Measurements from ENCODE around the gene TAC4. TPM values are rescaled to one million over a fixed set of nuclear protein-coding genes. Genes with fewer than 3 reads are reported as not detected.
"Not testable (repeated sequence)": the region's sequence is repeated elsewhere in the genome, so short reads cannot be mapped to it uniquely, and the experiment has no call there.

The TAC4 gene
- total RNA-seq, 1 experiment from 2014 or later, result not detected

DNA sequence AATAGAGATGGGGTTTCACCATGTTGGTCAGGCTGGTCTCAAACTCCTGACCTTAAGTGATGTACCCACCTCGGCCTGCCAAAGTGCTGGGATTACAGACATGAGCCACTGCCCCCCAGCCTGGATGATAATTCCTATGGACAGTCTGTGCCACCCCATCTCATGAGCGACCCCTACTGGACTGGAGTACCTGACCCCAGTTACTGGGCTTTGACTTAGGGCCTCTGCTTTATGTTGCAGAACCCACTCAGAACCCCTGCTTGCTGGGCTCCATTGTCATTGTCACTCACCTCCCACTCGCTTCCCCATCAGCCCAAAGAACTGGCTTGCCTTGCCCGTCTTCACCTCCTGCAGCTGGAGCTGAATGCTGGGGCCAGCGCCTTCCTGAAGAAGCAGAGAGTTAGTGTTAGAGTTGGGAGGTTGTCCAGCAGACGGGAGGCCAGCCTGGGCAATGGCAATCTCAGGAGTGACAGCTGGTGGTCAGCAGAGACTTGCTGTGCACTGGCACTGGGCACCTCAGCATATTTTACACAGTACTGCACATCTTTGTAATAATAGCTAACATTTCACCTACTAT lies 4.0 kb downstream of the TAC4 start:
- DNase-seq (ENCODE audit: low spot score), result no peak

DNA sequence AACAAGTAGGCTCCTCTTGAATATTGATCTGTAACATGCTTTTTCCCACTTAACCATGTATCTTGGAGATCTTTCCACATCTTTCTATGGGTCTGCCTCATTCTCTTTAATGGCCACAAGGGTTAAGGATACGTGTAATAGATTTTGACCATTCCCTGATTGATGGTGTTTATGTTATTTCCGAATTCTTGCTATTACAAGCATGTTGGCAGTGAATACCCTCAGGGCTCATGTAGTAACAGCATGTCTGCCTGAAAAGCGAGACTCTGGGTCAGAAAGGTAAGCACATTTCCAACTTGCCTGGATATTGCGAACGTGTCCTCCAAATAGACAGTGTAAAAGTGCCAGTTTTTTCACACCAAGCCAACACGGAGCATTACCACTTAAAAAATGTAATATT lies 5.0 kb downstream of the TAC4 start:
- DNase-seq (ENCODE audit: low spot score), result no peak

DNA sequence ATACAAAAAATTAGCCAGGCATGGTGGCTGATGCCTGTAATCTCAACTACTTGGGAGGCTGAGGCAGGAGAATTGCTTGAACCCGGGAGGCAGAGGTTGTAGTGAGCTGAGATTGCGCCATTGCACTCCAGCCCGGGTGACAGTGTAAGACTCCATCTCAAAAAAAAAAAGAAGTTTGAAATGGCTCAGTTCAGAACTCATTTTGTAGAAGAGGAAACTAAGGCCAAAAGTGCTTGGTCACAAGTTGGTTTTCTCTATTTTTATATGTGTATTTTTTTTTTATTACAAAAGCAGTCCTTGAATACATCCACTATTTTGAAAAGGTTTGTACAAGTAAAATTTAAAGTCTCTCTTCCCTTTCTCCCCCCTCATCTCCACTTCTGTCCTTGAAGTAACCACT lies 5.5 kb downstream of the TAC4 start:
- DNase-seq (ENCODE audit: low spot score), result no peak

DNA sequence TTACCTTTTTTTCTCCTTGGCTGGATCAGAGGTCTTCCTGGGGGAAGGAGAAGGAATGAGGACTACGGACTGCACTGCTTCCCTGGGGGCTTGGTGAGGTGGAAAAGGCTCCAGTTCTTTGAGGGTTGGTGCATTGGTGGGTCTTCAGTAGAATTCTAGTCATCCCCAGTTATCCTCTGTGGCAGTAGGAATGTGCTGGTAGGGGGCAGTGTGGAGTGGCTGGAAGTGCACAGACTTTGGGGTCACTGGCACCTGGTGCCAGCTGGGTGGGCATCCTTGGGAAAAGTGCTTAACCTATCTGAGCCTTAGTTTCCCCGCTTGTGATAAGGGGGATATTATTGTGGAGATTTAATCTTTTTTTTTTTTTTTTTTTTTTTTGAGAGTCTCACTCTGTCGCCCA lies 6.3 kb downstream of the TAC4 start:
- no peak for DNase-seq (ENCODE audit: low spot score)

DNA sequence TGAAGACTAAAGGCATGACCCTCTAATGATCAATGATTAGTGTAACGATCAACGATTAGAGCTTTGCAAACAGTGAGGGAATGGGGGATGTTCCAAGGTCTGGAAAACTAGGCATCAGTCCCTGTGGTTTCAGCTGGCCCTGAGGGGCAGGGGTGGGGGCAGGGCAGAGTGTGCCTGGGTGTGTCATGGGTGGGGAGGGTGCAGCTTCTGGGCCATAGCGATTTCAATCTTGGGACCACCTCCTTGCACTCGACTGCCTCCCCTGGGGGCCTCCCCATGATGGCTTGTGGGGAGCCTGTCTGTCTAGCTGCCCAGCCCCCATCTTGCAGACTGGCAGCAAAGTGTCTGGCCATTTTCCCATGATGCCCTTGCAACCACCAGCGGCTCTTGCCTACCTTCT lies 8.4 kb downstream of the TAC4 start:
- DNase-seq (ENCODE audit: low spot score), result no peak

DNA sequence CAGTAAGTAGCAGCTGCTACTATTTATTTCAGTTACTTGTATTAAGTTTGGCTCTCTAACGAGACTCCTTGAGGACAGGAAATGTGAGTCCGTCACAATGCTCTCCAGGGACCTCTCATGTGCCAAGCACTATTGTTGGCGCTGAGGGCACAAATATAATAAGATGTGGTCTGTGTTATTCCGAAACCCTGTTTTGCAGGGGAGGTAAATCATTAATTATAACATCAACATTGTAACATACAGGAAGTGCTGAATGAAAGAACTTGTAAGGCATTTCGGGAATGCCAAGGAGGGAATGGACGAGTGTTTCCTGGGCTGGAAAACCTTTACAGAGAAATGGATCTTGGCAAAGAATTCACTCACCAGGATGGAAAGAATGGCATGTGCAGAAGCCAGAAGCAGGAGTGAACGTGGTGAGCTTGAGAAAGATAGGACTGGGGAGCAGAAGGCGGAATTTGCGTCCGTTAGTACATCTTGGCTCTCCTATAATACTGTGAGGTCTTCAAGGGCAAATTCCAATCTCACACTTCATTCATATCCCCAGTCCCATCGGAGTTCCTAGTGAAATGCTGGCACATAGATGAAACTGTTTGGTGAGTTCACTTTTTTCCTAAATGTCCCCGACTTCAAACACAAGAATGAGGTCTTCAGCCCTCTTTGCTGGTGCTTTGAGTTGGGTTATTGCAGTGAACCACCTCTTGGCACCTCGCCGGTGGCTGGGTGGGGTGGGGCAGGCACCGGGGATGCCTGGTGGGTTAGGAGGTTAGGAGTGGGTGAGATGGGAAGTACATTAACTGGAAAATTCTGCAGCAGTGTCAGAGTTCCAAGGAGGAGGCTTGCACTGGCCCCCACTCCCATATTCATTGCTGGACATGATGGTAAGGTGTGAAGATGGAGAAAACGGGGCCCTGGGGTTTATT lies 11.5 kb downstream of the TAC4 start:
- no peak for DNase-seq (ENCODE audit: low spot score)

DNA sequence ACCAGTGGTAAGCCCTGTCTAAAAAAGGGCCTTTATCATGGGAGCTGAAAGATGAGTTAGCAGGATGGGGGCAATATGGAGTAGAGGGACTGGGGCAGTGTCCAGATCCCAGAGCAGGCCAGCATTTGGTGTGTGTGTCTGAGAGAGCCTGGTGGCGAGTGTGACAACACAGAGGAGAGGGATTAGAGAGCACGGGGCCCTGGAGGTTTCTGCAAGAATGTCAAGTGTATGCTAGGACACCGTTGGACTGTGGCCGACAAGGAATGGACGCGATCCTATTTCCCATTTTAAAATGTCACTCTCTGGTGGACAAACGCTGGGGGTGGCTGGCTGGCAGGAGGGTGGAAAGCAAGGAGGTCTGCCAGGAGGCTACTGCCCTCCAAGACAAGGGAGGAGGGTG lies 12.4 kb downstream of the TAC4 start:
- no peak for DNase-seq (ENCODE audit: low spot score)

DNA sequence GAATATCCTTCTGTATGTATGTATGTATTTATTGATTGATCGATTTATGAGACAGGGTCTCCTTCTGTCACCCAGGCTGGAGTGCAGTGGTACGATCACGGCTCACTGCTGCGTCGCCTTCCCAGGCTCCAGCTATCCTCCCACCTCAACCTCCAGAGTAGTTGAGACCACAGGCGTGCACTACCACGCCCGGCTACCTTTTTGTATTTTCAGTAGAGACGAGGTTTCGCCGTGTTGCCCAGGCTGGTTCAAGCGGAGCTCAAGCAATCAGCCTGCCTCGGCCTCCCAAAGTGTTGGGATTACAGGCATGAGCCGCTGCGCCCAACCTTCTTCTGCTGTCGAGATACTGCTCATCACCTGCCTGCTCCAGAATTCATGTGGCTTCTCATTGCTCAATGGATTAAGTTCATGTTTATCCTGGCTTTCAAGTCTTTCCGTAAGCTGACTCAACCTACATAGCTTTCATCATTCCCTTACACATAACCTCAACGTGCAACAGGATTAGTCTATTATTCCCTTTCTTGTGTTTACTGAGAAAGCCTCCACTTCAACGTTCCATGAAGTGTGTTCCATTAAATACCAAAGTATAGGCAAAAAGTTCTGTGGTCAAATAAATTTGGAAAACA lies 13.6 kb downstream of the TAC4 start:
- DNase-seq (ENCODE audit: low spot score), result no peak

DNA sequence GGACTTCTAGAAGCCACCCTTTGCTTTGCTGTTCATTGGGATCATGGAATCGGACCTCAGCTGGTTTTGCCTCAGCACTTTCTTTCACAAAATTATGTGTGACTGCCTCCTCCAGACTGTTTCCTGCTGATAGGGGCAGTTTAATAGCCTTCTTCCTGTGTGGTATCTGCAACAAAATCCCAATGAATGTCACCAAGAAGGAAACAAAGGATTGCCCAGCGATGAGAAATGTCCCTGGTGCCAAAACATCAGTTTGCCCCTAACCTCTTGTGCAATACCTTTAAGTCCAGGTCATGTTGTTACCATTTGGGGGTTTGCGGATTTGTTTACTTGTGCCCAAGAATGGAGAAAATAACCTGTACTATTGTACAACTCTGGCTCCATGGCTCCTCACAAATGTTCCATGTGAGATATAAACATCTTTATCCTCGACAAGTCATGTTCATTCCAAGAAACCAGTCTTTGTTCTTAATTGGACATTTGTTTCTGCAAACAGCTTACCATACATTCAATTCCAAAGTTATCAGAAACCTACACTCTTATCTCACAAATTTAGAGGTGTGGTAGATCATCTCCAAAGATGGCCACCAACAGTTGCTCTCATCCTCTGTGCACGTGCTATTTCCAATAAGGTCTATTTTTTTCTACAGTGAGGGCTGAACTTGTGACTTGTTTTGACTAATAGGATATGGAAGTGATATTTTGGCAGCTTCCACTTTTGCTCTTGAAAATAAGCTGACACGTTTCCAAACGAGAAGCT lies 14.8 kb downstream of the TAC4 start:
- DNase-seq (ENCODE audit: low spot score), result no peak

DNA sequence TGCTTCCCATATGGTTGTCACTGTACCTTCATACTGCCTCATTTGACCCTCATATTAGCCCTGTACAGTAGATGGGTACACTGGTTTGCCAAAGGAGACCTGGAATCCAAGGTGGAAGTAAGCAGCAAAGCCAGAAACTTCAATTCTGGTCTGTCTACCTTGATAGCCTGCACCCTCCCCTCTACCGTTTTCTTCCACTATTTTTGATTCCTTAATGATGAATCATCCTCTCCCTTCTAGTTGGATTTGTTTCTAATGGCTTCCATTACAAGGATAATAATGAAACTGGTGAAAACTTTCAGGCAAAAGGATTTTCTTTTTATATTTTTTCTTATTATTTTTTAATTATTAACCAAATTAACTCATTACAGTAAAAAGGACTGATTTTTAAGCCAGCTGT lies 17.3 kb downstream of the TAC4 start:
- DNase-seq (ENCODE audit: low spot score), result no peak

DNA sequence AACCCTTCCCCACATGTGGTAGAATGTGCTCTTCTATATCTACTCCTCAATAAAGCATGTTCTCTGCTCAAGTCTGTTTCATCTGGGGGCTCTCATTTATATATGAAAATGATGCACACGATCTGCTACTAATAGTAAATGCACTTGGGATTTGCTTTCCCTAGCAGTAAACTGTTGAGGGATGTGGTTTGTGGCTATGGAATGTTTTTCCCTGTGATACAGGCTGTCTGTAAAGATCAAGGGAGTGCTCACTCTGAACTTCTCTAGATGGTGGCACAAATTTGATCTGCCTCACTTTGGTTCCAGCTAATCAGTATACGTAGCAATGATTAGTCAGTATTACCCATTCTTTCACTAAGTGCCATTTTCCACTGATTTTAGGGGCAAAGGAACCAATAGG lies 18.8 kb downstream of the TAC4 start:
- DNase-seq (ENCODE audit: low spot score), result no peak

DNA sequence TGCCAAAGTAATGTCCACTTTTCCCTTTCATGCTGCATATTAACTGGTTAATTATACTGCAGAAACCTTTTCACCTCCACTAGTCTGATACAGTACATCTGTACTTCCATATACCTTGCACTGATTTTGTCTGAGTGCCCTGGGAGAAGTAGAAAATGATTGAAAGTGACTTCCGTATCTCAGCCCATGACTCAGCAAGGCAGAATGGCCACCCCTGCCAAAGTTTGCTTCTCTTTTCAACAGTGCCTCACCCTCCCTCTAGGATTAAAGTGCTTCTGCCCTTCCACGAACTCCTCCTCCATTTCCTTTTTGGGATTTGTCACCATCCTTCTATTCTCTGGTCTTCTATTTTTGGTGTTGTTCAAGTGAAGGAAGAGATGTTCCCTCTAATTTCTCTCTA lies 19.5 kb downstream of the TAC4 start:
- DNase-seq (ENCODE audit: low spot score), result not testable (repeated sequence)

DNA sequence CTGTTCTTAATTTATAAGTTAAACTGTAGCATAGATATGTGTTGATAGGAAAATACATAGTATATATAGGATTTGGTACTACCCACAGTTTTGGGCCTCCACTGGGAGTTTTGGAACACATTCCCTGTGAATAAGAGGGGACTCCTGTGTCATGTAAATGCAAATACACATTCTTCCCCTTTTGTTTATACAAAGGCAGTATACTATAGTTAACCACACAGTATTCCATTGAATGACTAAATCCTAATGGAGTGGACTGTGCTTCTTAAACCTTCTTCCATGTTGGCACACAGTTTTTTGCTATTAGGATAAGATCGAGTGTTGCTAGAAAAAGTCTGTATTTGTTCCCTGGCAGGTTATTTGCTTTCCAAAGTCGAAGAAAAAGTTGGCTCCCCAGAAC lies 22.2 kb downstream of the TAC4 start:
- DNase-seq (ENCODE audit: low spot score), result no peak

DNA sequence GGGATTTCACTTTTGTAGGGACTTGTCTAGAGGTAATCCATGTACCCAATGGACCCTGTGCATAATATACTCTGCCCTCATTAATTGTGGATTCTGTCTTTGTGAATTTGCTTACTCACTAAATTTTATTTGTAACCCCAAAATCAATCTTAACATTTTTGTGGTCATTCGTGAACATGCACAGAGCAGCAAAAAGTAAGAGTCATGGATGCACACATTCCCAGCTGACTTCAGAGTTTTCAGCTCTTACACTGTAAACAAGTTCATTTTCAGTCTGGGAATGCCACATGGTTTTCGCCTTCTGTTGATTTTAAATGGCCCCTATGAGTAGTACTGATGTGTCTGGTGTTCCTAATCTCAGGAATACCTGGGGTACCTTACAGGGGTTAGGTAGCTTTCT lies 24.3 kb downstream of the TAC4 start:
- no peak for DNase-seq (ENCODE audit: low spot score)

DNA sequence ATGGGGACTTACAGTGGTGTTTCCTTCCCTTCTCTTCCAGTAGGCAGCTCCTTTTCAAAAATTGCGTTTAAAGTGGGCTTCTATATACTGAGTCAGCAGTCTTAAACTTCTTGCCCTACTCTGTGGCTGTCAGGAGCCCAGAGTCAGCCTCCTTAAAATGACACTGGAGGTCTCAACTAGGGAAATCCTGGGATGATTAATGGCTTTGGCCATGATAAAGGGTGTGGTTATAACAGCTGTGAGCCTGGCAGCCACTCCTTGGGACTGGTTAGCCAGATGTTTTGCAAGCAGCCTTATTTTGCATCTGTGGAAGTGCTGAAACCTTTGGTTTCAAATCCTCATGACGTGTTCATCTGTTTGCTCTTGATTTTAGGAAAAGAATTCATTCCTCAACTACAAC lies 25.0 kb downstream of the TAC4 start:
- no peak for DNase-seq (ENCODE audit: low spot score)

DNA sequence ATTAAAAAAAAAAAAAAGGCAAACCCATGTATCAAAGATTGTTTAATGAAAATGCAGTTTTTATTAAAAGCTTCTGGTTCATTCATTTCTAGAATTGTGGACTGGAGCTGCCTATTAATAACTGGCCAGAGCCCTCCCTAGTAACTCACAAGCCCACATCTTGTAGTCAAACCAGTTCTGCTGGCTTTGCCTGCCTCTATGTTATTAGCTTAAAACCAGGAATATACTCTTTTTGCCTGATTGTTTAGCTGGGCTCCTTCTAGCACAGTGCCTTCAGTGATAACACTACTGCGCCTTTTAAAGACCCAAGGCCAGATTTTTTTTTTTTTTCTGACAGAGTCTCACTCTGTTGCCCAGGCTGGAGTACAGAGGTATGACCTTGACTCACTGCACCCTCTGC lies 26.0 kb downstream of the TAC4 start:
- no peak for DNase-seq (ENCODE audit: low spot score)

DNA sequence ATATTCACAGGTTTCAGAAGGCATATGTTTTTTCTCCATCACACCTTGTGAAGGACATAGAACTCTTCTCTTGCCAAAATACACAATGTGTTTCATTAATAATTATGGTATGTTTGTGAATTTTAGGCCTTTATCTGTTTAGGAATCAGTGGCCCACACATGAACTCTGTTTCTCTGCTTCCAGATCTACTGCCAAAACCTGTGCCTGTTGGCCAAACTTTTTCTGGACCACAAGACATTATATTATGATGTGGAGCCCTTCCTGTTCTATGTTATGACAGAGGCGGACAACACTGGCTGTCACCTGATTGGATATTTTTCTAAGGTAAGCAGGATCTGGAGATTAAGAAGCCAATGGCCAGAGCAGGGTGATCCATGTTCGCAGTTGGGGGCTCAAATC lies 26.4 kb downstream of the TAC4 start:
- DNase-seq (ENCODE audit: low spot score), result no peak

DNA sequence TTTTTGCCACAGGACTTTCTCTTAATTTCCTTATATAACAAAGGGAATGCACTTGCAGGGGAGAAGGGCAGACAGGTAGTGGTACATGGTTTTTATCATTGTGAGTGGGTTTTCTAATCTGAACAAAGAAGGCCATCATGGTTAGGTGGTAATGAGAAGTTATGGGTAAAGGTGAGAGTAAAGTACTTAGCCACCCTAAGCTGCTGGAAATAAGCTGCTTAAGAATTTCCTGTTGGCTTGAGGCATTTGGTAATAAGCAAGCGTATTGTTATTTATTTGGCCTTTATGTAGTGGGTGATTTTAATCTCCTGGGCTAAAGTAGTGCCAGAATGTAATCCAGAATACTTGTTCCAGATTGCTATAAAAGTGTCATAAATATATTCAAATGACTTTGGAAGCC lies 27.1 kb downstream of the TAC4 start:
- DNase-seq (ENCODE audit: low spot score), result no peak

DNA sequence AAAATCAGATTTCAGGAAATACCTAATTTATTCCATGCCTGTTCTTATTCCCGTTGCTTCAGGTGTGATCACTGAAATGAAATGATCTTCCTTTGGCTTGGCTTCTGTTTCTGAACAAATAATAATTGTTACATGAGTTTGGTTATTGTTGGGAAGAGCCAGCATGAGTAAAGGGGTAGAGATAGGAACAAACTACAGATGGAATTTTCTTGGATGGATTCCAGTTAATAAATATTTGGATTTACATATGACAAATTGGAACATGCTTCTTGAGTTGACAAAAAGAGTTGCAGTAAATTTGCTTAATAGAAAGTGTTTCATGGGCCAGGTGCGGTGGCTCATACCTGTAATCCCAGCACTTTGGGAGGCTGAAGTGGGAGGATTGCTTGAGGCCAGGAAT lies 28.2 kb downstream of the TAC4 start:
- DNase-seq (ENCODE audit: low spot score), result no peak

DNA sequence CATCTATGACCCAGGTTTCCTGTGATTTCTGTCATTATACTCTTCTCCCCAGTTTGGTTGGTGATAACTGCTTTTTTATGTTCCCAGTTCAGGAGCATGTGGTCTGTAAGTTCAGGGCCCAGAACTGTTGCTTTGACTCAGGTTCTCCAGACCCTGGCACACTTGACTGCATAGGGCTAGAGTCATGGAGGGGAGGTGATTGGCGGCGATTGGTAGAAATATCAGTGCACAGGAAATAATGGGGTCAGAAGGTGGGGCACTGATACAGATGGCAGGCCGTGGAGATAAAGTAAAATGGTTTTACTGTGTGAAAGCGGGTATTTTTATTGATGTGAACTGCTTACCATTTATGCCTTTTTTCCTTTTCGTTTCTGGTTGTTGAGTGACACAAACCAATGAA lies 28.7 kb downstream of the TAC4 start:
- DNase-seq (ENCODE audit: low spot score), result no peak

DNA sequence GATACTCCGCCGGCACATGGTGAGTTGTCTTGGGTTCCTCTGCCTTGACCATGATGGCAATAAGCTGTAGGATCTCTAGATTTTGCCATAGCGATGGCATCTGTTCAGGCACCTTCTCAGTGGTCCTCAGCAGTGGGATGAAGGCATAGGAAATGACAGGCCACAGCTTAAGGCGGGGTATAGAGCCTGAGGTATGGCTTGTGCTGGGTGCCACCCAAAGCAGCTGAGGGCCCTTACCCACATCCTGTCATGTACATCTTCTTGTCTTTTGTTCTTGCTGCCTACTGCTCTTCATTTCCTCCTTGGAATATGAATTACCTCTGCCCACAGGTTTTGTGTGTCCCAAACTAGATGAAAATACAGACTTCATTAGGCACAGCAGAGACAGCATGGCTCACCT lies 29.9 kb downstream of the TAC4 start:
- DNase-seq (ENCODE audit: low spot score), result no peak

DNA sequence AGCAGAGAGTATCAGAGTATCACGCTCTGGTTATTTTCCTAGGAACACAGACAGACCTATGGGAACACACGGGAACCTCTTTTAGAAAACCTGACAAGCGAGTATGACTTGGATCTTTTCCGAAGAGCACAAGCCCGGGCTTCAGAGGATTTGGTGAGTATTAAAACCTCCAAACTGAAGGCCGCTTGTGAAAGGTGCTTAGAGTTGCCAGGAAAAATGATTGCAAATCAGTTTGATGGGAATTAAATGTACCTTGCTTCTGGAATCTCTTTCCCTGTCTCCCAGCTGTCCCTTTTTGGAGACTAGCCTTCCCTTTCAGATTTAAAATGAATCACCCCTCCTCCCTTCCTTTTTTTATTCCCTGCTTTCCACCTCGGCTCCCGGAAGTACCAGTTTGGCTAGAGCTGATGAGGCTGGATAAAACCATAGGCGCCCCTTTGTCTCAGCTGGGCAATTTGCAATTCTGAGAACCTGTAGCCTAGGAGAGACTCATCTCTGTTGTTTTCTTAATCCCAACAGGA lies 32.0 kb downstream of the TAC4 start:
- DNase-seq (ENCODE audit: low spot score), result no peak
